ENCODE results near the gene PLEKHM2.
A peak's percentile ranks its signal among the peaks of the same experiment; 100 is the strongest.
"Not testable (repeated sequence)": the region's sequence is repeated elsewhere in the genome, so short reads cannot be mapped to it uniquely, and the experiment has no call there.

PLEKHM2 gene

DNA sequence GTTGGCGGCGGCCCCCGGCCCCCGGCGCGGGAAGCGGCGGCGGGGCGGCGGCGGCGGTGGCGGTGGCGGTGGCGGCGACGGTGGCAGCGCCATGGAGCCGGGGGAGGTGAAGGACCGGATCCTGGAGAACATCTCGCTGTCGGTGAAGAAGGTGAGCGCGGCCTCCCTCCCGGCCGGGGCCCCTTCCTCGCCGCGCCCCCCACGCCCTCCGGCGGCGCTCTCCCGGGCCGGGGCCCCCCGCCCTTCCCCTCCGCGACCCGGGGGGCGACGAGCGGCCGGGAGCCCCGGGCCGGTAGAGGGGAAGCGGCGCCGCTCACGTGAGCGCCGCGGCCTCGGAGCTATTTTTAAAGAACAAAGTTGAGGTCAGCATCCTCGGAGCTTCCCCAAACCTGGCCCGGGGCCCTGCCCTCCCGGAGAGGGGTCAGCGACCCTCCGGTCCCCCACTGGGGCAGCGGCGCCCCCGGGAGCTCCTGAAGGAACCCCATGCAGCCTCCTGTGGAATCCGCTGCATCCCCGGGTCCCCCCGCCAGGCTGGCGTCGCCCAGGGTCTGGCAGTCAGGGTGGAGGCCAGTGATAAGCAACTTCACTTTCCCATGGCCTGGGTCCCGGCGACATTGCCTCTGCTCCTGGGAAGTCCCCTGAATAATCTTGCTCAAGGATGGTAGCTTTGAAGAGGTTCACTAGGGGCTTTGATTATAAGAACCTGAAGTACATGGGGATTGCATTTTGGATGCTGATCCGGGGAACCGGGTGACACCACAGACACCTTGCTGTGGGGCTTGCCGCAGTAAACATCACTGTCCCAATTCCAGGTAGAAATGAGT lies 560 bp downstream of the PLEKHM2 start:
- 1 to 2% methylated on average over 72 of the region's 72 CpGs for WGBS, 2 experiments
- Histone ChIP-seq H3K4me3 (ENCODE audit: insufficient read depth, low read depth, low read length) (peak overlapping the region; percentile 78), H3K27me3 (ENCODE audit: control insufficient read depth, insufficient read depth, low read length, poor library complexity, severe bottlenecking) (no peaks in the 10 kb centered on the region), H3K27ac (ENCODE audit: insufficient read depth, low read depth, low read length, poor library complexity, severe bottlenecking) (peak overlapping the region; percentile 16), H3K9me3 (ENCODE audit: control insufficient read depth, low read length) (no peaks in the 10 kb centered on the region), H3K4me1 (ENCODE audit: control insufficient read depth, insufficient read depth, low read length) (no peaks in the 10 kb centered on the region), H3K36me3 (ENCODE audit: control insufficient read depth, insufficient read depth, low read length) (no peaks in the 10 kb centered on the region)

DNA sequence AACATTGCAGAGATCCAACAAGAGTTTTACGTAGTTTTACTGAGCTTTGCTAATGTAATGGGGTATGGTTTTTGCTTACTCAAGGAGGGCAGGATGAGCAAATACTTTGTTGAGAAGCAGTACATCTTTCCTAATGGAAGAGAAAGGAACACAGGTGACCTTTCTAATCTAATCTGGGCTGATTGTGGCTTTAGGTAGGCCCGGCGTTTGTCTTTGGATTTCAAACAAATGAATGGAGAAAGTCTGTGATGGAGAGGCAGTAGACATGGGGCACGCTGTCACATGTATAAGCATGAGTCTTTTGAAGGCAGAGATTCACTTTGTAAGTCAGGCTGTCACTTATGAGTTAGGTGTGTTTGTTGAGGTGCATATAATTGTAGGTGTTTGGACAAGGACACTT lies 1.7 kb downstream of the PLEKHM2 start:
- no peaks in the 10 kb centered on the region for H3K27me3 ChIP-seq (ENCODE audit: control insufficient read depth, insufficient read depth, low read length, poor library complexity, severe bottlenecking)
- no peaks in the 10 kb centered on the region for H3K36me3 ChIP-seq (ENCODE audit: control insufficient read depth, insufficient read depth, low read length)
- 91 to 95% methylated on average over 4 of the region's 4 CpGs for WGBS, 2 experiments
- peak overlapping the region; percentile 78 for H3K4me3 ChIP-seq (ENCODE audit: insufficient read depth, low read depth, low read length)
- H3K9me3 ChIP-seq (ENCODE audit: control insufficient read depth, low read length): no peaks in the 10 kb centered on the region
- H3K4me1 ChIP-seq (ENCODE audit: control insufficient read depth, insufficient read depth, low read length): no peaks in the 10 kb centered on the region
- no peak overlapping the region for H3K27ac ChIP-seq (ENCODE audit: insufficient read depth, low read depth, low read length, poor library complexity, severe bottlenecking)

DNA sequence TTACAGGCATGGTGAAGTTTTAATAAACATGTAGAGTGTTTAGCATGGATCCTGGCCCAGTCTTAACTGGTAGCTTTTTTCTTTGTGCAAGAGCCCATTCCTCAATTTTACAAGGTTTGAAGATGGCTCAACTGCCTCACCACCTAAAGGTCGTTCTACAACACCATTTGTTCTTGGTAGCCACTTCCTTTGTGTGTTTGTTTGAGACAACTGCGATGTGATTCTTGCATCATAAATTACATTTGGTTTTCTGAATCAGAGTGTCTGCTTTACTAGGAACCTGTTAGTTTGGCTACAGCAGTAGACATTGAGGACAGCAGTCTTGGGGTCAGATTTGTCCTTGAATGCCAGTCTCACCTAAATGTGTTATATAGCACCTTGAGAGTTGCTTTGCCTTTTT lies 3.3 kb downstream of the PLEKHM2 start:
- 97 to 100% methylated on average over 2 of the region's 2 CpGs for WGBS, 2 experiments

DNA sequence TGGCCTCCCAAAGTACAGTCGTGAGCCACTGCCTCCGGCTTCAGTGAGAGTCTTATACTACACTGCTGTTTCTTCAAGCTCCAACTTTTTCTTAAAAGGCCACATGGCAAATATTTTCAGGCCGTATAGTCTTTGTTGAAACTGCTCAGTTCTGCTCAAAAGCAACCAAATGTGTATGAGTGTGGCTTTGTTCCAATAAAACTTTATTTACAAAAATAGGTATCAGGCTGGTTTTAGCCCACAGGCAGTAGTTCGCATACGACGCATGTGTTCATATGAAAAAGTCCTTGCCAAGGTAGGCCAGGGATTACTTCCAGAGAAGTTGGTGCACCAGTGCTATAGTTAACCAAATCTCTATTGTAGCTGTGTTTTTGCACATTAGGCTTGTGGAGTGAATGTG lies 6.2 kb downstream of the PLEKHM2 start:
- Histone ChIP-seq H3K27ac (ENCODE audit: insufficient read depth, low read depth, low read length, poor library complexity, severe bottlenecking) (no peak overlapping the region), H3K4me1 (ENCODE audit: control insufficient read depth, insufficient read depth, low read length) (no peaks in the 10 kb centered on the region), H3K27me3 (ENCODE audit: control insufficient read depth, insufficient read depth, low read length, poor library complexity, severe bottlenecking) (no peaks in the 10 kb centered on the region), H3K9me3 (ENCODE audit: control insufficient read depth, low read length) (no peaks in the 10 kb centered on the region), H3K36me3 (ENCODE audit: control insufficient read depth, insufficient read depth, low read length) (no peaks in the 10 kb centered on the region), H3K4me3 (ENCODE audit: insufficient read depth, low read depth, low read length) (no peak overlapping the region)
- 97% methylated on average over 6 of the region's 6 CpGs for WGBS, 2 experiments

More for the DNA sequence above, 3.3 kb downstream of the PLEKHM2 start:
- Histone ChIP-seq H3K36me3 (ENCODE audit: control insufficient read depth, insufficient read depth, low read length) (no peaks in the 10 kb centered on the region), H3K9me3 (ENCODE audit: control insufficient read depth, low read length) (no peaks in the 10 kb centered on the region), H3K27ac (ENCODE audit: insufficient read depth, low read depth, low read length, poor library complexity, severe bottlenecking) (no peak overlapping the region), H3K4me3 (ENCODE audit: insufficient read depth, low read depth, low read length) (no peak overlapping the region), H3K4me1 (ENCODE audit: control insufficient read depth, insufficient read depth, low read length) (no peaks in the 10 kb centered on the region), H3K27me3 (ENCODE audit: control insufficient read depth, insufficient read depth, low read length, poor library complexity, severe bottlenecking) (no peaks in the 10 kb centered on the region)

DNA sequence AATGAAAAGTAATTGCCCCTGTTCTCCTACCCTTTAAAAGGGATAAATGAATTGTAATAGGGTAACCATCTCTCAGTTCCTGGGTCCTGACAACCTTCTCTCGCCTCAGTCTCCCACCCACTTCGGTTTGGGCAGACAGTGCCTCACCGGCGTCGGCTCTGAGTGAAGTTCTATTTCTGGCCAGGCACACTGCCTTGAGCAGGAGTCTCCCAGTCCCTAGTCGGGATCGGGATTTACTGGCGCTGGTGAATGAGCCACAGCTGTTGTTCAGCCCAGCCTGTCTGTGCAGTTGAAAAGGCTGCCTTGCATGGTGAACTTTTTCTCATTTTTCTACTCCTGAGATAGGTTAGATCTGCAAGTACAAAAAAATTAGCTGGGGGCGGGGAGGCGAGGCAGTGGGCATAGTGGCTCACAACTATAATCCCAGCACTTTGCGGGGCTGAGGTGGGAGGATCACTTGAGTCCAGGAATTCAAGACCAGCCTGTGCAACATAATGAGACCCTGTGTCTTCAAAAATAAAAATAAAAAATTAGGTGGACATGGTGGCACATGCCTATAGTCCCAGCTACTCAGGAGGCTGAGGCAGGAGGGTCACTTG lies 7.4 kb downstream of the PLEKHM2 start:
- H3K27ac ChIP-seq (ENCODE audit: insufficient read depth, low read depth, low read length, poor library complexity, severe bottlenecking): no peak overlapping the region
- H3K4me3 ChIP-seq (ENCODE audit: insufficient read depth, low read depth, low read length): no peak overlapping the region
- H3K4me1 ChIP-seq (ENCODE audit: control insufficient read depth, insufficient read depth, low read length): no peaks in the 10 kb centered on the region
- H3K36me3 ChIP-seq (ENCODE audit: control insufficient read depth, insufficient read depth, low read length): no peaks in the 10 kb centered on the region
- H3K27me3 ChIP-seq (ENCODE audit: control insufficient read depth, insufficient read depth, low read length, poor library complexity, severe bottlenecking): no peaks in the 10 kb centered on the region
- WGBS, 2 experiments: 94 to 97% methylated on average over 11 of the region's 11 CpGs
- H3K9me3 ChIP-seq (ENCODE audit: control insufficient read depth, low read length): no peaks in the 10 kb centered on the region

DNA sequence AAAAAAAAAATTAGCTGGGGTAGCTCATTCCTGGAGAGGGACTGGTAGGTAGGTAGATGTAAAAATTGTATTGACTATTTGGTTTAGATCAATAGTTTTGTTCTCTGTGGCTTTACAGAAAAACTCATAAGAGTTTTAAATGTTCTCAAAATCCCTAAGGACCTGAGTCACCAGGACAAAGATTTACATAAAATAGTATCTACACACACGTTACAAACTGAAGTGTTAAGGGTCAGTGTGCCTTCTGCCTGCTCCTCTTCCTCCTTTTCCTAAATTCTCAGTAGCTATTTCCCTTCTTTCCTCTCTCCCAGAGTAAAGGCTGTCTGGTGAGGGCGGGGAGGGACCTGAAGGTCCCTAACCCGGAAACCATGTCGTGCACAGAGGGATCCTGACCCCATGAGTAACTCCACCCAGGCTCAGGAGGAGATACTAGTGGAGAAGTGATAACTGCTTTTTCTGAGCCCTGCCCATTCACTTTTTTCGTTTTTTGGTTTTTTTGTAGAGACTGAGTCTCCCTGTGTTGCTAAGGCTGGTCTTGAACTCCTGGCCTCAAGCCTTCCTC lies 8.1 kb downstream of the PLEKHM2 start:
- H3K9me3 ChIP-seq (ENCODE audit: control insufficient read depth, low read length): no peaks in the 10 kb centered on the region
- no peak overlapping the region for H3K4me3 ChIP-seq (ENCODE audit: insufficient read depth, low read depth, low read length)
- no peaks in the 10 kb centered on the region for H3K27me3 ChIP-seq (ENCODE audit: control insufficient read depth, insufficient read depth, low read length, poor library complexity, severe bottlenecking)
- H3K27ac ChIP-seq (ENCODE audit: insufficient read depth, low read depth, low read length, poor library complexity, severe bottlenecking): no peak overlapping the region
- H3K36me3 ChIP-seq (ENCODE audit: control insufficient read depth, insufficient read depth, low read length): no peaks in the 10 kb centered on the region
- 89 to 94% methylated on average over 5 of the region's 5 CpGs for WGBS, 2 experiments
- H3K4me1 ChIP-seq (ENCODE audit: control insufficient read depth, insufficient read depth, low read length): no peaks in the 10 kb centered on the region

DNA sequence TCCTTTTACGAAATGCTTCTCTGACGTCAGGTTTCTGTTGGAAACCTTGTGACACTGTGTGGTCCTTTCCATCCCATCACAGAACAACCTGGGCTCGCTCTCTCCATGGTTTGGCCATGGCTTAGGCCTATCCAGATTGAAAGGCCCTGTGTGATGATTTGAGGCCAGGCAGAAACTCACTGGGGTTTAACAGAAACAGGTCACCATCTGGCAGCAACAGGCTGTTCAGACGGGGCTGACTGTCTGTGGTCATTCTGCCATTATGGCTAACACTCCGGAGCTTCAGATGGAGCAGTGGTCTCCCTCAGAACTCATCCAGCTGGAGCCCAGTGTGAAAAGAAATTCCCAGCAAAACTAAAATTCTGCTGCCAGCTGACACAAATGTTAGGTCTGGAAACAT lies 9.3 kb downstream of the PLEKHM2 start:
- no peaks in the 10 kb centered on the region for H3K36me3 ChIP-seq (ENCODE audit: control insufficient read depth, insufficient read depth, low read length)
- H3K27me3 ChIP-seq (ENCODE audit: control insufficient read depth, insufficient read depth, low read length, poor library complexity, severe bottlenecking): no peaks in the 10 kb centered on the region
- whole genome bisulfite sequencing, 2 experiments: 93 to 94% methylated on average over 5 of the region's 5 CpGs
- no peaks in the 10 kb centered on the region for H3K4me1 ChIP-seq (ENCODE audit: control insufficient read depth, insufficient read depth, low read length)
- H3K4me3 ChIP-seq (ENCODE audit: insufficient read depth, low read depth, low read length): no peak overlapping the region
- H3K9me3 ChIP-seq (ENCODE audit: control insufficient read depth, low read length): no peaks in the 10 kb centered on the region
- H3K27ac ChIP-seq (ENCODE audit: insufficient read depth, low read depth, low read length, poor library complexity, severe bottlenecking): no peak overlapping the region

DNA sequence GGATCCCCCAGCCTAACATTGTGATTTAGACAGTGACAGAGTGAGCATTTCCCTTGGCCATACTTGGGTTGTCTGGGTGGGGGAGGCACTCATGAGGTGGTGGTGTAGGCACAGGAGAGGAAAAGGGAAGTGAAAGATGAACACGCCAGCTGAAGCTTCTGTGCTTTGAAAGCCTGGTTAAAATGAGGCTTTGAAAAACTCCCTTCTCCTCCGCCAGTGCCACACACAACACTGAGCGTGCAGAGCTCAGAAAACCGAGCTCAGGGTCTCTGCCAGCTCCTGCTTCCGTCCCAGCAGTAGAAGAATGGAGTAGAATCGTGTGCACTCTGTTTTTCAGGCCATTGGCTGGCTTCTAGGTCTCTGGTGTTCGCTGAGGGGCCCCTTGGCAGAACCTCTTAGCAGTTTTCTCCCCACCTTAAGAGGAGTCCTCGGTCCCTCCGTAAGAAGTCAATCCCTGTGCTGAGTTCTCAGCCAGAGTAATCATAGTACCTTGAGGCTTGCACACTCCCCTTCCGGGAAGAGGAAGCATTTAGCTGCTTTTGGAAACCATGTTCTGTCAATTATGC lies 12.9 kb downstream of the PLEKHM2 start:
- no peaks in the 10 kb centered on the region for H3K36me3 ChIP-seq (ENCODE audit: control insufficient read depth, insufficient read depth, low read length)
- H3K27me3 ChIP-seq (ENCODE audit: control insufficient read depth, insufficient read depth, low read length, poor library complexity, severe bottlenecking): no peaks in the 10 kb centered on the region
- H3K27ac ChIP-seq (ENCODE audit: insufficient read depth, low read depth, low read length, poor library complexity, severe bottlenecking): peak overlapping the region; percentile 27
- H3K4me3 ChIP-seq (ENCODE audit: insufficient read depth, low read depth, low read length): no peak overlapping the region
- WGBS, 2 experiments: 92 to 94% methylated on average over 10 of the region's 10 CpGs
- no peaks in the 10 kb centered on the region for H3K9me3 ChIP-seq (ENCODE audit: control insufficient read depth, low read length)
- H3K4me1 ChIP-seq (ENCODE audit: control insufficient read depth, insufficient read depth, low read length): no peaks in the 10 kb centered on the region

DNA sequence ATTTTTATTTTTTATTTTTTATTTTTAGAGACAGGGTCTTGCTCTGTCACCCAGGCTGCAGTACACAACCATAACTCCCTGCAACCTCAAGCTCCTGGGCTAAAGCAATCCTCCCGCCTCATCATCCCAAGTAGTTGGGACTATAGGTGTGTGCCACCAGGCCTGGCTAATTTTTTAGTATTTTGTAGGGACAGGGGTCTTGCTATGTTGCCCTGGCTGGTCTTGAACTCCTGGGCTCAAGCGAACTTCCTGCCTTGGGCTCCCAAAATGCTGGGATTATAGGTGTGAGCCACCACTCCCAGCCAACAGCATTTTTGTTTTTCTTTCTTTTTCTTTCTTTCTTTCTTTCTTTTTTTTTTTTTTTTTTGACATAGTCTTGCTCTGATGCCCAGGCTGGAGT lies 14.1 kb downstream of the PLEKHM2 start:
- no peaks in the 10 kb centered on the region for H3K36me3 ChIP-seq (ENCODE audit: control insufficient read depth, insufficient read depth, low read length)
- H3K4me1 ChIP-seq (ENCODE audit: control insufficient read depth, insufficient read depth, low read length): peaks cover 2% of the 10 kb centered on the region
- H3K9me3 ChIP-seq (ENCODE audit: control insufficient read depth, low read length): no peaks in the 10 kb centered on the region
- WGBS, 2 experiments: 83 to 91% methylated on average over 2 of the region's 2 CpGs
- no peak overlapping the region for H3K4me3 ChIP-seq (ENCODE audit: insufficient read depth, low read depth, low read length)
- no peaks in the 10 kb centered on the region for H3K27me3 ChIP-seq (ENCODE audit: control insufficient read depth, insufficient read depth, low read length, poor library complexity, severe bottlenecking)
- no peak overlapping the region for H3K27ac ChIP-seq (ENCODE audit: insufficient read depth, low read depth, low read length, poor library complexity, severe bottlenecking)

DNA sequence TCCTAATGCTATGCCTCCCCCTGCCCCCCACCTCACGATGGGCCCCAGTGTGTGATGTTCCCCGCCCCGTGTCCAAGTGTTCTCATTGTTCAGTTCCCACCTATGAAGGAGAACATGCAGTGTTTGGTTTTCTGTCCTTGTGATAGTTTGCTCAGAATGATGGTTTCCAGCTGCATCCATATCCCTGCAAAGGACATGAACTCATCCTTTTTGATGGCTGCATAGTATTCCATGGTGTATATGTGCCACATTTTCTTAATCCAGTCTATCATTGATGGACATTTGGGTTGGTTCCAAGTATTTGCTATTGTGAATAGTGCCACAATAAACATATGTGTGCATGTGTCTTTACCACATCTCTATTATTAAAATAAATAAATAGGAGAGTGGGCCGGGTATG lies 15.2 kb downstream of the PLEKHM2 start:
- WGBS, 2 experiments: 94 to 95% methylated on average over 3 of the region's 4 CpGs

More for the DNA sequence above, 15.2 kb downstream of the PLEKHM2 start:
- H3K27me3 ChIP-seq (ENCODE audit: control insufficient read depth, insufficient read depth, low read length, poor library complexity, severe bottlenecking); H3K36me3 ChIP-seq (ENCODE audit: control insufficient read depth, insufficient read depth, low read length); H3K4me3 ChIP-seq (ENCODE audit: insufficient read depth, low read depth, low read length); H3K4me1 ChIP-seq (ENCODE audit: control insufficient read depth, insufficient read depth, low read length); H3K27ac ChIP-seq (ENCODE audit: insufficient read depth, low read depth, low read length, poor library complexity, severe bottlenecking); H3K9me3 ChIP-seq (ENCODE audit: control insufficient read depth, low read length): not testable (repeated sequence)

Measured in ectodermal cell (in vitro differentiated cells).